Right cardiac atrium (tissue), 5 donors: ENCODE results near the gene ANKMY2. TPM values are rescaled to one million over a fixed set of nuclear protein-coding genes. Genes with fewer than 3 reads are reported as not detected.
A peak's percentile ranks its signal among the peaks of the same experiment; 100 is the strongest.
"Not testable (repeated sequence)": the region's sequence is repeated elsewhere in the genome, so short reads cannot be mapped to it uniquely, and the experiment has no call there.

Source experiments
- ATAC-seq, 2 donors: fragments of 200-7000 bp; cut with Tn5 transposase; one replicate each; pipeline versions ENCODE4 v1.8.0 to v1.9.1; 2020; ENCODE audit warnings: moderate library complexity in 2 of 2, mild to moderate bottlenecking in 1 of 2
- DNase-seq, 3 donors: peaks; one replicate each; pipeline ENCODE4 v3.0.0-alpha.2; 2020
- H3K27ac ChIP-seq: one replicate; pipeline ENCODE4 v1.5.1; 2013; ENCODE audit warnings: mild to moderate bottlenecking, low read length, control low read depth, moderate library complexity
- H3K27me3 ChIP-seq: one replicate; pipeline ENCODE4 v1.6.1; 2013; ENCODE audit not compliant: control insufficient read depth, insufficient read depth
- H3K4me1 ChIP-seq: one replicate; pipeline ENCODE4 v1.6.1; 2013; ENCODE audit warnings: low read length; ENCODE audit not compliant: control insufficient read depth, insufficient read depth
- H3K4me3 ChIP-seq: one replicate; pipeline ENCODE4 v1.5.1; 2013; ENCODE audit warnings: low read length, control low read depth
- H3K9me3 ChIP-seq: one replicate; pipeline ENCODE4 v1.6.1; 2013; ENCODE audit warnings: low read length; ENCODE audit not compliant: control insufficient read depth
- WGBS: extraction: QIAGEN DNeasy Blood & Tissue Kit; methylation state at CpG from one replicate; pipeline ENCODE4 v1.1.7; 2013; 5-methylcytosine and 5-hydroxymethylcytosine counted together
- intact Hi-C, 4 donors: fragments of 100-400 bp; cut with DNase I; formaldehyde crosslinking; loops; one replicate each; pipeline versions ENCODE4 v1.11.0 to v1.14.0; 2022 to 2023
- long read RNA-seq, 4 donors: library from polyadenylated mRNA; unstranded; transcript quantifications; one replicate each; pipeline ENCODE4 v2.0.0, GENCODE V29; 2020 to 2021
- polyA plus RNA-seq: library from polyadenylated mRNA; stranded (reverse); fragments of 200-250 nt; gene quantifications from one replicate; pipeline ENCODE4 v1.2.3, GENCODE V29; 2013
- total RNA-seq, 4 donors: library from RNA; stranded (reverse); fragmentation: NEBNext Ultra II Directional; extraction: Animal tissue kit (Norgen Biotek cat#: 25700); gene quantifications; one replicate each; pipeline ENCODE4 v1.2.1, GENCODE V29; 2021
- donor health status: healthy with polysubstance abuse.
- donor health status: DM: no; HTN: yes; CAD: no.
- donor health status: DM: no; HTN: no; CAD: no.
- donor health status: DM: no; HTN: yes; CAD: no; lungs with severe emphysema.
- donor health status: DM: yes; HTN: yes; CAD: no.

ANKMY2 gene
- total RNA-seq: 10 to 100 TPM; 28.4 to 41.3 (median 34.4) TPM
- 23.7 TPM for polyA plus RNA-seq
- long read RNA-seq, donor 1, transcript ANKMY2-201 (10 exons, 2,555 nt): major isoform, 62 of 74 reads
- long read RNA-seq, donor 1, partial matches to known transcripts: 8 of 74 reads
- long read RNA-seq, donor 1, other reads (novel, unspliced or antisense): 4 of 74 reads
- long read RNA-seq, donor 2, transcript ANKMY2-201 (10 exons, 2,555 nt): major isoform, 31 of 31 reads
- long read RNA-seq, donor 2, partial matches to known transcripts: 0 of 31 reads
- long read RNA-seq, donor 2, other reads (novel, unspliced or antisense): 0 of 31 reads
- long read RNA-seq, donor 3, transcript ANKMY2-201 (10 exons, 2,555 nt): major isoform, 121 of 140 reads
- long read RNA-seq, donor 3, partial matches to known transcripts: 11 of 140 reads
- long read RNA-seq, donor 3, other reads (novel, unspliced or antisense): 8 of 140 reads
- long read RNA-seq, donor 4, transcript ANKMY2-201 (10 exons, 2,555 nt): major isoform, 52 of 54 reads
- long read RNA-seq, donor 4, partial matches to known transcripts: 2 of 54 reads
- long read RNA-seq, donor 4, other reads (novel, unspliced or antisense): 0 of 54 reads

DNA sequence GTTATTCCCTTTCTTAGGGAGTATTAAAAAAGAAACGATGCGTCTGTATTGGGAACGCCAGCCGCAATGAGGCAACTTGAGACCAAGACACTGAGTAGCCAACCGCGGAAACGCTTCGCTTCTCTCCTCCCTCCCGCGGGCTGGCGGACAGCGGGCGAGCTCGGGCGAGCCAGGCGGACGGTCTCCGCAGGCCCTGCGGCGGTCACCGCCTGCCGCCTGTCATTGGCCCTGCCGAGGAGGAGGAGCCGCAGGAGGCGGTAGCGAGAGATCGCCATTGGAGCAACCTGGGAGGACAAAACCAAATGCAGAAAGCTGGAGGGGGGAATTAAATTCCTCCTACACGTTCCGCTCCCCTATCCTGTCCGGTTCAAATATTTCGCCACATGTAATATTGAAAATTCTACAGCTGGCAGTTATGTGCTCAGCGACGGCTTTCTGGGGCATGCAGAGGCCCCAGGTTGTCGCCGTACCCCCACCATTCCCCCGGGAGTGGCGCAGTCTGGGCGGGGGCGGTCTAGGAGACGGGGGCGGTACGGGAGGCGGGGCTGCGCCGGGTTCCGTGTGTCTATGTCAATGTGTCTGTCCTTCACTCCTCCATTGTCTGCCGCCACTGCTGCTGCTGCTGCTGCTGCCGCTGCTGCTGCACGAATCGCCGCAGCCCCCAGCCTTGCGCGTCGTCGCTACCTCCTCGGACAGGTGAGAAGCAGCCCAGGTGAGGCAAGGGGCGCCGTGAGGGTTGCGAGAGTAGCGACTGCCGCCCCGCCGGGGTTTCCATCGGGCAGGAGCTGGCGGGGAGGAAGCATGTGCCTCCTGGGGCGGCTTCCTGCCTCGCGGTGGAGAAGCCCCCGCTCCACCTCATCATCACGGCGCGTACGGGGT lies at the start of gene ANKMY2, which contains the start of gene BZW2:
Gene ANKMY2 (minus strand): TSS at position 162 of the 879 bp plus-strand sequence. CDS start 181 bp downstream, outside the sequence.
Gene BZW2 (plus strand): TSS at position 589 of the 879 bp plus-strand sequence. CDS start 19,263 bp downstream, outside the sequence.
- no peaks in the 10 kb centered on the region for H3K27me3 ChIP-seq
- ATAC-seq (peak; percentile 98), DNase-seq (peak; percentile 97 to 99 (median 98))
- H3K4me1 ChIP-seq: peaks cover 2% of the 10 kb centered on the region
- peak within 1 kb of the TSS; percentile 91 for H3K4me3 ChIP-seq
- H3K9me3 ChIP-seq: no peaks in the 10 kb centered on the region
- intact Hi-C loops: no loop called here
- H3K27ac ChIP-seq: peak within 1 kb of the TSS; percentile 86
- WGBS: under 1% methylated on average over 73 of the region's 73 CpGs

DNA sequence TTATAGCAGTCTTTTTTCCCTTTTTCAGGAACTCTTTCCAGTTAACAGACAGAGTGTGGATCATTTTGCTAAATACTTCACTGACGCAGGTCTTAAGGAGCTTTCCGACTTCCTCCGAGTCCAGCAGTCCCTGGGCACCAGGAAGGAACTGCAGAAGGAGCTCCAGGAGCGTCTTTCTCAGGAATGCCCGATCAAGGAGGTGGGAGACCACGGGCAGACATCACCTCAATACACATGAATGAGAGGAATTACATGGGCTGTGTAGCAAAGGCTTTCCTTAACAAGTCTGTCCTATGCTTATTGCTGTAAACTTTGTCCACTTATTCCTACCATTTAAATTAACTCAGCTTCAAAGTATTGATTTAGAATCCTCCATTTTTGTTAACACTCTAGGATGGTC lies 49.3 kb upstream of the ANKMY2 start:
- no peaks in the 10 kb centered on the region for H3K27me3 ChIP-seq
- no peak for ATAC-seq
- 69% methylated on average over 6 of the region's 6 CpGs for WGBS
- no peak overlapping the region for H3K4me3 ChIP-seq
- H3K9me3 ChIP-seq: no peaks in the 10 kb centered on the region
- intact Hi-C loops: loop anchor here (5.0 to 10.0 kb wide), 3 partner anchors 90 to 222 kb away; no protein-coding TSS in a partner anchor
- no peak for DNase-seq
- H3K27ac ChIP-seq: no peak overlapping the region
- no peaks in the 10 kb centered on the region for H3K4me1 ChIP-seq

DNA sequence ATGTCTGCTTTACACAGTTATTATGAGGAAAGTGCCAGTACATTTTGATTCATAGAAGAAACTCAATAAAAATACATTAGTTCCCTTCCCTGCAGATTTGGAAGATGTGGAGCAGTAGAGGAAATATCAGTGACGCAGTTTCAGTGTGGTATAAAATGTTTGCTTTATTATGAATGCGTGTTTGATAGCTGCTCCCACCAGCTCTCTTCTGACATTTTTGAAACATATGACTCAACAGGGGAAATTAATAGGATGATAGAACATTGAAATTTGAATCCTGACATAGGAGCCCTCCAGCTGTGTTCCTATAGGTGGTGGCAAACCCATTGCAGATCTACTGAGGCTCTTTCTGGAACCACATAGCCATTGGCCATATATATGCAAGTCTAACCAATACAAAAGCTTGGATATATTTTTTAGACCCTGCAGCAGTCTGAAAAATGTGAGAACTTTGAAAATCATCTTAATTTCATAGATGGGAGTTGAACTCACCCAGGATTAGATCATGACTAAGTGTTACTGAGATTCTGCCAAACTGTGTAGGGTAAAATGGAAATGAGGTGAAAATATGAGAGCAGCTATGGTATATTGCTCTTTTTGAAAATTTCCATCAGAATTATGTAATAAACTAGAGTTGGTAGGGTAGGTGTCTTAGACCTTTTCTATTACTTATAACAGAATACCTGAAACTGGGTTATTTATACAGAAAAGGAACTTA lies 48.2 kb upstream of the ANKMY2 start:
- no peak overlapping the region for H3K27ac ChIP-seq
- no peaks in the 10 kb centered on the region for H3K4me1 ChIP-seq
- intact Hi-C loops: loop anchor here in 3 of 4 donors (10.0 kb wide), 2 partner anchors 89 to 221 kb away; no protein-coding TSS in a partner anchor
- no peaks in the 10 kb centered on the region for H3K27me3 ChIP-seq
- 98% methylated on average over 2 of the region's 2 CpGs for WGBS
- ATAC-seq: no peak
- H3K4me3 ChIP-seq: no peak overlapping the region
- no peaks in the 10 kb centered on the region for H3K9me3 ChIP-seq
- no peak for DNase-seq

DNA sequence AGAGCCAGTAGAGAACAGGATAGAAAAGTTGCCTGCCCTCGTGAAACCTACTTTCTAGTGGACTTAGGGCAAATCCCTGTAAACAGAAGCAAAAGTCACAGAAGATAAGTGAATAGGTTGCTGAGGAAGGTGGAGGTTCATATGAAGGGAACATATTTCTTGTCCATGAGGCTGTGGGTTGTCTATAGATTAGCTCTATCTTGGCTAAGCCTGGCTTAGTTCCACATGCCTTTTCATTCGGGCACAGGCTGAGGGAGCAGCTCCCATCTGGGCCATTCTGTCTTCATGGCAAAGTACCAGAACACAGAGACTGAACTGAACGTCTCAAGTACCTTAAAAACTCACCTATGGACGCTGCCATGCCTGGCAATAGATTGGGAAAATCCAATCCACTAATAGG lies 45.7 kb upstream of the ANKMY2 start:
- intact Hi-C loops: loop anchor here in 3 of 4 donors (10.0 kb wide), 2 partner anchors 86 to 224 kb away; no protein-coding TSS in a partner anchor
- DNase-seq (no peak), ATAC-seq (no peak)

DNA sequence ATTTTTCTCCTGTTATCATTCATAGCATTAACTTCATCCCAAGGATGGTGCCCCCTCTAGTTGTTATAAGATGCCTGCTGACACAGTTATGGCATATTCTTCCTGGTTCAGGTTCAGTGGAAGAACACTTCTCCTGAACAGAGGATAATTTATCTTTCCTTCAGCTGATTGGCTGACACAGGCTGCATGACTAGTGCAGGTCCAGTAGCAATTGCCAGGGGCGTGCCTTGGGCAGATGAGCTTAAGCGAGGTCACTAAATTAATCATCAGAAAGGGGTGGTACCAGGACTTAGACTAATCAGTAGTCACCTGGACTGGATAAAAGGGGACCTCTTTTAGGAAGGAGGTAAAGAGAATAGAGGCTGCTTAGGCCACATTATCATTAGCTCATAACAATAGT lies 42.7 kb upstream of the ANKMY2 start:
- no peak overlapping the region for H3K4me3 ChIP-seq
- no peaks in the 10 kb centered on the region for H3K27me3 ChIP-seq
- WGBS: 93% methylated on average over 2 of the region's 2 CpGs
- H3K9me3 ChIP-seq: no peaks in the 10 kb centered on the region
- no peak overlapping the region for H3K27ac ChIP-seq
- H3K4me1 ChIP-seq: no peaks in the 10 kb centered on the region
- ATAC-seq: no peak
- intact Hi-C loops: no loop called here
- no peak for DNase-seq

More for the DNA sequence above, 45.7 kb upstream of the ANKMY2 start:
- Histone ChIP-seq H3K4me1 (no peaks in the 10 kb centered on the region), H3K27me3 (no peaks in the 10 kb centered on the region), H3K9me3 (no peaks in the 10 kb centered on the region), H3K27ac (no peak overlapping the region), H3K4me3 (no peak overlapping the region)
- 77% methylated on average over 4 of the region's 4 CpGs for WGBS

DNA sequence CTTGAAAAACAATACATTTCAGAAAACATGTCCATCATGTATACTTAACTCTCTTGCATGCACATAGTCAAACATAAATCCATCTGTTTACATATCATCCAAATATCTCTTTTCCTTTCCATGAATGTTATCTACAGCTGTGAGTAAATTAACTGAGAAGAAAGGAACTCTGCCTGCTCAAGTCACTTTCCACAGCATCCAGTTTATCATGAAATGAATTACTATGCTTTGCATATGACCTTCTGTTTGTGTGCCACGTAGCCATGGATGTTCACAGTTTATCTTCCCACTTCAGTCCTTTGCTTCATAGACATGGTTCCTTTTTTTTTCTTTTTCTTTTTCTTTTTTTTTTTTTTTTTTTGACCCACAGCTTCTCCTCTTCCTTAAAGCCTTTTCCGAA lies 40.0 kb upstream of the ANKMY2 start:
- H3K4me1 ChIP-seq: no peaks in the 10 kb centered on the region
- H3K4me3 ChIP-seq: no peak overlapping the region
- intact Hi-C loops: no loop called here
- no peak for DNase-seq
- H3K27ac ChIP-seq: no peak overlapping the region
- H3K27me3 ChIP-seq: no peaks in the 10 kb centered on the region
- WGBS: 90% methylated on average over 2 of the region's 2 CpGs
- no peak for ATAC-seq
- H3K9me3 ChIP-seq: no peaks in the 10 kb centered on the region

DNA sequence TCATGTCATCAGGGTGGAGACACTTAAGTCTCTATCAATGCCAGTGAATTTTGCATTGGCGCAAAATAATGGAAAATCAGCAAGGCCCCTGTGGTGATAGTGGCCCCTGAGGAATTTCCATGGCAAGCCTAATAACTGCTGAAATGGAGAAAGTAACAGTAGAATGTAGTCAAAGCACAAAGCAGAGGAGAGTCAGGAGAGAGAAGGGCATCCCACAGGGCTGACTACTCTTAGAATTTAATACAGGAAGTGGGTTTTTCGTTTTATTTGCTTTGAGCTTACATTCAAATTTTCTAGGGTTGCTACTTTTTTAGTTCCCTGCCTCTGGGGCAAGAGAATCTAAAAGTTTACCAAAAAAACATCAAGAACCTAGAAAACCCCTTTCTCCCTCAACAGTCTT lies 39.4 kb upstream of the ANKMY2 start:
- no peaks in the 10 kb centered on the region for H3K27me3 ChIP-seq
- WGBS: 74% methylated on average over 2 of the region's 2 CpGs
- H3K4me3 ChIP-seq: no peak overlapping the region
- H3K27ac ChIP-seq: no peak overlapping the region
- no peaks in the 10 kb centered on the region for H3K4me1 ChIP-seq
- ATAC-seq (no peak), DNase-seq (no peak)
- H3K9me3 ChIP-seq: no peaks in the 10 kb centered on the region
- intact Hi-C loops: no loop called here

DNA sequence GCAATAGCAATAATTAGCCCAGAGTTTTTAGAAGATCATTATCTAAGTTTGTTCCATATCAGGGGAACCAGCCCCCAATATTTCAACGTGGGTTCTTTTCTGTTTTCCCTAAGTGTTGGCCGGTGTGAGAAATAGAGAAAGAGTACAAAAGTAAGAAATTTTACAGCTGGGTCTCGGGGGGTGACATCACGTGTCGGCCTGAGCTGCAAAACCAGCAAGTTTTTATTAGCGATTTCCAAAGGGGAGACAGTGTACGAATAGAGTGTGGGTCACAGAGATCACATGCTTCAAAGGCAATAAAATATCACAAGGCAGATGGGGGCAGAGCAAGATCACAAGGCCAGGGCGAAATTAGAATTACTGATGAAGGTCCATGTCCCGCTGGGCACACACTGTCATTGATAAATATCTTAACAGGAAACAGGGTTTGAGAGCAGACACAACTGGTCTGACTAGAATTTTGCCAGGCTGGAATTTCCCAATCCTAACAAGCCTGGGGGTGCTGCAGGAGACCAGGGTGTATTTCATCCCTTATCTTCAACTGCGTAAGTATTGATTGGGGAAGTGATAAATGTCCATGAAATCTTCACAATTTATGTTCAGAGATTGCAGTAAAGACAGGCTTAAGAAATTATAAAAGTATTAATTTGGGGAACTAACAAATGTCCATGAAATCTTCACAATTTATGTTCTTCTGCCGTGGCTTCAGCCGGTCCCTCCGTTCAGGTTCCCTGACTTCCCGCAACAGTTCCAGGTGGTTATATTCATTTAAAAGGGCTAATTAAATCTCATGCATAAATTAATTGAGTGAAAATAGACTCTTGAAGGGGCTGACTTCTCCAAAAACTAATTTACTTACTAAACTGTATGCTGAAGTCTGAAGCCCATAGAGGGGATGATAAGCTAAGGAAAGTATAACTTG lies 33.4 kb upstream of the ANKMY2 start:
- DNase-seq, H3K4me3 ChIP-seq, H3K9me3 ChIP-seq, ATAC-seq, H3K4me1 ChIP-seq, H3K27ac ChIP-seq, intact Hi-C loops, H3K27me3 ChIP-seq: not testable (repeated sequence)
- WGBS: 94% methylated on average over 14 of the region's 14 CpGs

DNA sequence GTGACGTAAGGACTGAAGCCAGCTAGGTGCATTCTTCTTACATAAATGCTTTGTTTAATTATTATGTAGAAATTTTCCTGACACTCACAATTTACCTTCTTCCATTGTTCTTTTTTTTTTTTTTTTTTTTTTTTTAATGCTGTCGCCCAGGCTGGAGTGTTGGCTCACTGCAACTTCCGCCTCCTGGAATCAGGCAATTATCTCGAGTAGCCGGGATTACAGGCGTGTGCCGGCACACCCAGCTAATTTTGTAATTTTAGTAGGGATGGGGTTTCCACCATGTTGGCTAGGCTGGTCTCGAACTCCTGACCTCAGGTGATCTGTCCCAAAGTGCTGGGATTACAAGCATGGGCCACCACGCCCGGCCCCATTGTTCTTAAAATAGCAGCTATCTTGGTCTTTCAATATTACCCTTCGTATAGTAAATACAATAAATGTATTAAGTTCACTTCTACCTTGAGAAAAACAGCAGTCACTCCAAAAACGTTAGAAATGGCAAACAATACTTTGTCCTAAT lies 32.5 kb upstream of the ANKMY2 start:
- ATAC-seq: no peak
- Histone ChIP-seq H3K4me3 (no peak overlapping the region), H3K27me3 (no peaks in the 10 kb centered on the region), H3K27ac (no peak overlapping the region), H3K4me1 (no peaks in the 10 kb centered on the region), H3K9me3 (no peaks in the 10 kb centered on the region)
- DNase-seq: no peak
- intact Hi-C loops: no loop called here
- 78% methylated on average over 12 of the region's 12 CpGs for WGBS
